Fibroblast of mammary gland (primary cell): ENCODE results near the gene EFCAB6.

Experiments used
- DNase-seq: peaks from one replicate; pipeline ENCODE4 v3.0.0-alpha.2; 2010; ENCODE audit warnings: low read depth
- H3K4me3 ChIP-seq: 2 replicates; pipeline ENCODE4 v1.5.1; 2011; ENCODE audit warnings: low read depth, mild to moderate bottlenecking, low read length, moderate library complexity; ENCODE audit not compliant: control insufficient read depth
- TF ChIP-seq, protein P1 (sequence below): conservative IDR thresholded peaks from 2 replicates; pipeline ENCODE4 v1.5.1; 2011; ENCODE audit warnings: low read depth, low read length, inconsistent platforms; ENCODE audit not compliant: control insufficient read depth, insufficient read depth

EFCAB6 gene

DNA sequence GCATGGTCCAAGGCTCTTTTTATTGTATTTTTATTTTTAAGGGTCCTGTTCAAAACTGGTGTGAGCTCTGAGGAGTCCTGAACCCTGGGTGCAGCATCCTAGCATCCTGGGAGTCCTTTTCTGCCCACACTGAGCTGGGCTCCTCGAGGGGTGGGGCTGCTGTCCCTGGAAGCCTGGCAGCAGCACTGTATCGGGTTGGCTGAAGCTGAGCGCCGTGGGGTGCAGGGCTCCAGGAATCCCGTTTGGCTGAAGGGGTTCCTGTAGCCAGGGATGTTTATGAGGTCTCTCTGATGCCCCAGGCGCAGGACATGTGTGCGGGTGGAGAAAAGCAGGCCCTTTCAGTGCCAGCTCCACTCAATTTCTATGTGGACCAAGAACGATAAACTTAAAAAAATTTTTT is 304.9 kb downstream of the EFCAB6 start:
- DNase-seq, result no peak
- H3K4me3 ChIP-seq, result no peak overlapping the region
- TF ChIP-seq, protein P1, sequence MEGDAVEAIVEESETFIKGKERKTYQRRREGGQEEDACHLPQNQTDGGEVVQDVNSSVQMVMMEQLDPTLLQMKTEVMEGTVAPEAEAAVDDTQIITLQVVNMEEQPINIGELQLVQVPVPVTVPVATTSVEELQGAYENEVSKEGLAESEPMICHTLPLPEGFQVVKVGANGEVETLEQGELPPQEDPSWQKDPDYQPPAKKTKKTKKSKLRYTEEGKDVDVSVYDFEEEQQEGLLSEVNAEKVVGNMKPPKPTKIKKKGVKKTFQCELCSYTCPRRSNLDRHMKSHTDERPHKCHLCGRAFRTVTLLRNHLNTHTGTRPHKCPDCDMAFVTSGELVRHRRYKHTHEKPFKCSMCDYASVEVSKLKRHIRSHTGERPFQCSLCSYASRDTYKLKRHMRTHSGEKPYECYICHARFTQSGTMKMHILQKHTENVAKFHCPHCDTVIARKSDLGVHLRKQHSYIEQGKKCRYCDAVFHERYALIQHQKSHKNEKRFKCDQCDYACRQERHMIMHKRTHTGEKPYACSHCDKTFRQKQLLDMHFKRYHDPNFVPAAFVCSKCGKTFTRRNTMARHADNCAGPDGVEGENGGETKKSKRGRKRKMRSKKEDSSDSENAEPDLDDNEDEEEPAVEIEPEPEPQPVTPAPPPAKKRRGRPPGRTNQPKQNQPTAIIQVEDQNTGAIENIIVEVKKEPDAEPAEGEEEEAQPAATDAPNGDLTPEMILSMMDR, result no peak

DNA sequence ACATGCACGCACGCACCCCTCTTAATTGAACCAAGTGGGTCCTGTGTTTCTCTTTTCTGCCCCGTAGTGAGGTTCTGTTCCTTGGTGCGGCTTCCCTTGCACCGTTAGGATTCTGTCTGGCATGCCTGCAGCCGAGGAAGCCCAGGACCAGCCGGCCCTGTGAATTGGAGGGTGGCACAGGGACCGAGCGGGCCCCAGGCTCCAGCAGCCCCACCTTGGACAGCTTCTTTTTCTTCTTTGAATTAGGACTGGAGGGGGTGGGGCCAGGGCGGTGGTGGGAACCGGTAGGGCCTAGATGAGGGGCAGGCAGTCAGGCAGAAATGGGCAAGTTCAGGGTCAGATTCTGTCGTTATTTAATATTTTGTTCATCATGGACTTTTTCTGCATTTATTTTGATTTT is 305.6 kb downstream of the EFCAB6 start:
- TF ChIP-seq, protein P1, result no peak
- no peak overlapping the region for H3K4me3 ChIP-seq
- DNase-seq, result no peak

DNA sequence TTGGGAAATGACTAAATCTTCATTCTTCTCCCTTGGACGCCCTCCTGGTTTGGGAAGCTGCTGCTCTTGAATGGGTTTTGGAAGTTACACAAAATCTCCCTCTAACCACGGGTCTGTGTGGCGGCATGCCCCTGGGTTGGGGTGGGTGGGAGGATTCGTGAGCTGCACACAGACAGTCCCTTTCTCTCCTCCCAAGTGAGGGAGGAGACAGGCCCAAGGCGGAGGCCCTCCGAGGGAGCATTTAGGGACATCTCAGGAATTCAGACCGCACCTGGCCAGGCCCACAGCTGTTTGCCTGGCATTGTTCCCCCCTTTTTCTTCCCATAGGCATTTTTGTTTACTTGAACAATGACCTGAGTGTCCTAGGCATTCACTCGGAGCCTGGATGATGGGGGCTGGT is 306.2 kb downstream of the EFCAB6 start:
- DNase-seq, result no peak
- TF ChIP-seq, protein P1, result no peak
- H3K4me3 ChIP-seq, result no peak overlapping the region

DNA sequence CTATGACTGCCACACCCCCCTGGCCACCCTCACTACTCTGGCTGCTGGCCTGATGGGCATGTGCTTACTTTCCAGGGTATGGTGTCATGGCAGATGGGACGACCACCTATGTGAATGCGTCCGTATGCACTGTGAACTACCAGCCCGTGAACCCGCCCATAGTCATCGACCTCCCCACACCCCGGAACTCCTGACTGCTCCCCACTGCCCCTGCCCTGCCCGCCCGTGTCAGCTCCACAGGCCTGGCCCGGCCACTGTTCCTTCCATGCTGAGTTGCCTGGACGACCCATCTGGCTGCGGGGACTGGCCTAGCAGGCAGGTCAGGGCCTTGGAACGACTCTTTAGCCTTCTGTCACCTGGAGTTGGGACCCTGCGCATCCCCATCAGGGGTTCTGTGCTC is 306.7 kb downstream of the EFCAB6 start:
- TF ChIP-seq, protein P1, result no peak
- no peak overlapping the region for H3K4me3 ChIP-seq
- no peak for DNase-seq

DNA sequence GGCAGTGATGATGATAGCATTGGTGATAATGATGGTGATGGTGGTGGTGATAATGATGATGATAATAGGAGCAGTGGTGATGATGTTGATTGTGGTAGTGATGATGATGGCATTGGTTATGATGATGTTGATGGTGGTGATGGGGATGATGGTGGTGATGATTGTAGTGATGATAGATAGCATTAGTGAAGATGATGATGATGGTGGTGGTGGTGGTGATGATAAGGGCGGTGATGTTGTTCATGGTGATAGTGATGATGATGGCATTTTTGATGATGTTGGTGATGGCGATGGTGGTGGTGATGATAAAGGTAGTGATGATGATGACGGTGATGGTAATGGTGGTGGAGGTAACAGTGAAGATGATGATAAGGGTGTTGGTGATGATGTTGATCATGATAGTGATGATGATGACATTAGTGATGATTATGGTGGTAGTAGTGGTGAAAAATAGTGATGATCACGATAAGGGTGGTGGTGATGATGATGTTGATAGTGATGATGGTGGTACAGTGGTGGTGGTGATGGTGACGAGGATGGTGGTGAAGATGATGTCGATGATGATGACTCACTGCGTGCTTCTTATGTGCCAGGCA is 307.3 kb downstream of the EFCAB6 start:
- TF ChIP-seq, protein P1, result no peak
- H3K4me3 ChIP-seq, result no peak overlapping the region
- DNase-seq, result no peak

DNA sequence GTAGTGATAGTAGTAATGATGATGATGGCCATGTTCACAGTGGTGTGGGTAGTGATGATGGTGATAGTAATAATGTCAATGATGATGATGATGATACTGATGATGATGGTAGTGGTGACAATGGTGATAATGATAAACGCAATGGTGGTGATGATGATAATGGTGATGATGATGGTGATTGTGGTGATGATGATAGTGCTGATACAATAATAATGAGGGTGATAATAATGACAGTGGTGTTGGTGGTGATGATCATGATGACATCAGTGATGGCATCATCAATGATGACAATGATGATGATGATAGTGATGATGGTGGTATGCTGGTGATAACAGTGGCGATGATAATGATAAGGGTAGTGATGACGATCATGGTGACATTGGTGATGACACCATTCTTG is 308.0 kb downstream of the EFCAB6 start:
- TF ChIP-seq, protein P1, result no peak
- no peak overlapping the region for H3K4me3 ChIP-seq
- no peak for DNase-seq
